H1 (cell line): ENCODE data around the gene SLC24A1. TPM values are rescaled to one million over a fixed set of nuclear protein-coding genes. Genes with fewer than 3 reads are reported as not detected.

Experiments used
- CTCF ChIA-PET: fragments of 300-600 bp; sonication (Branson Sonifier 250); formaldehyde crosslinking; loops from one replicate; lab custom pipeline; 2021; ENCODE audit not compliant: partially characterized antibody; lab: Charles Lee
- POLR2A ChIA-PET: fragments of 300-600 bp; sonication (Branson Sonifier 250); formaldehyde crosslinking; loops from one replicate; lab custom pipeline; 2021; ENCODE audit warnings: inconsistent platforms; ENCODE audit not compliant: partially characterized antibody; lab: Charles Lee
- DNase-seq, 2 experiments: peaks; one replicate each; pipeline versions ENCODE4 v3.0.0 to v3.0.0-alpha.2; 2010 to 2022; ENCODE audit warnings: low spot score in 2 of 2, low read depth in 1 of 2, mixed read lengths in 1 of 2
- FAIRE-seq: peaks from 2 replicates; lab custom pipeline; 2011; peaks lifted over from hg19 to GRCh38; lab: Jason Lieb, UNC
- H2AFZ ChIP-seq: 2 replicates; pipeline ENCODE4 v1.8.1; 2012; ENCODE audit warnings: low read length, inconsistent platforms
- H2AK5ac ChIP-seq: 2 replicates; pipeline ENCODE4 v1.6.1; 2013; ENCODE audit warnings: low read depth, low read length
- H2BK120ac ChIP-seq: replicated peaks from 2 replicates; pipeline ENCODE3; 2013; ENCODE audit warnings: low read depth, low read length, inconsistent platforms
- H2BK12ac ChIP-seq: 2 replicates; pipeline ENCODE4 v1.6.1; 2013; ENCODE audit warnings: low read depth, low read length
- H2BK15ac ChIP-seq: 2 replicates; pipeline ENCODE4 v1.6.1; 2013; ENCODE audit warnings: low read length
- H2BK20ac ChIP-seq: 2 replicates; pipeline ENCODE4 v1.6.1; 2013; ENCODE audit warnings: low read length
- H2BK5ac ChIP-seq: 2 replicates; pipeline ENCODE4 v1.6.1; 2013; ENCODE audit warnings: low read depth, low read length
- H3K14ac ChIP-seq: 2 replicates; pipeline ENCODE4 v1.6.1; 2013; ENCODE audit warnings: inconsistent platforms; ENCODE audit not compliant: insufficient read length
- H3K18ac ChIP-seq: 2 replicates; pipeline ENCODE4 v1.6.1; 2013; ENCODE audit warnings: low read length; ENCODE audit errors: extremely low read depth
- H3K23ac ChIP-seq: 2 replicates; pipeline ENCODE4 v1.6.1; 2013; ENCODE audit warnings: inconsistent platforms; ENCODE audit not compliant: insufficient read length
- H3K23me2 ChIP-seq: 2 replicates; pipeline ENCODE4 v1.6.1; 2013; ENCODE audit warnings: low read depth, low read length
- H3K27ac ChIP-seq: 2 replicates; pipeline ENCODE4 v1.6.1; 2011; ENCODE audit warnings: low read depth, low read length, inconsistent platforms
- H3K27me3 ChIP-seq, 4 experiments: replicated peaks in 1 of 4; 1 replicate in 1 of 4; 2 replicates in 3 of 4; pipeline versions ENCODE4 v1.6.1 to v1.8.1; 2011 to 2013; ENCODE audit warnings: low read length in 3 of 4, mild to moderate bottlenecking in 3 of 4, inconsistent platforms in 2 of 4, mixed read lengths in 2 of 4, moderate library complexity in 1 of 4; ENCODE audit not compliant: control insufficient read depth in 3 of 4, insufficient read depth in 3 of 4; ENCODE audit errors: extremely low read depth in 1 of 4
- H3K36me3 ChIP-seq, 4 experiments: 2 replicates each; pipeline versions ENCODE4 v1.6.1 to v1.8.1; 2011 to 2013; ENCODE audit warnings: mild to moderate bottlenecking in 4 of 4, low read length in 3 of 4, moderate library complexity in 2 of 4, control low read depth in 1 of 4, inconsistent platforms in 1 of 4; ENCODE audit not compliant: insufficient read depth in 4 of 4, control insufficient read depth in 2 of 4
- H3K4ac ChIP-seq: replicated peaks from 2 replicates; pipeline ENCODE3; 2013; ENCODE audit warnings: low read length, low read depth, mixed read lengths, inconsistent platforms; ENCODE audit not compliant: insufficient read length
- H3K4me1 ChIP-seq, 4 experiments: replicated peaks in 1 of 4; 1 replicate in 1 of 4; 2 replicates in 3 of 4; pipeline versions ENCODE4 v1.6.1 to v1.8.1; 2011 to 2013; ENCODE audit warnings: low read length in 3 of 4, inconsistent platforms in 2 of 4, mixed read lengths in 1 of 4; ENCODE audit not compliant: insufficient read depth in 4 of 4, control insufficient read depth in 3 of 4
- H3K4me2 ChIP-seq, 2 experiments: 2 replicates each; pipeline versions ENCODE4 v1.6.1 to v1.8.1; 2011 to 2013; ENCODE audit warnings: low read depth in 2 of 2, low read length in 2 of 2, control low read depth in 1 of 2, inconsistent platforms in 1 of 2, mild to moderate bottlenecking in 1 of 2; ENCODE audit not compliant: insufficient read depth in 1 of 2
- H3K4me3 ChIP-seq, 4 experiments: fragments of 200-600, 300-600 bp in 1 of 4; sonication (generic), shearing (Covaris generic), sonication (Bioruptor Twin) in 1 of 4; 2 replicates each; pipeline versions ENCODE4 v1.5.1 to v1.8.1; 2011 to 2016; ENCODE audit warnings: low read length in 4 of 4, low read depth in 3 of 4, control low read depth in 2 of 4, inconsistent platforms in 2 of 4, mild to moderate bottlenecking in 2 of 4, mixed read lengths in 1 of 4, moderate library complexity in 1 of 4; ENCODE audit not compliant: insufficient read depth in 2 of 4; ENCODE audit errors: extremely low read depth in 1 of 4
- H3K56ac ChIP-seq: replicated peaks from 2 replicates; pipeline ENCODE3; 2013; ENCODE audit warnings: low read depth, mild to moderate bottlenecking, mixed read lengths, low read length, inconsistent platforms; ENCODE audit not compliant: insufficient read length
- H3K79me1 ChIP-seq: 2 replicates; pipeline ENCODE4 v1.6.1; 2013; ENCODE audit warnings: low read depth, low read length, control low read depth
- H3K79me2 ChIP-seq, 2 experiments: 2 replicates each; pipeline versions ENCODE4 v1.6.1 to v1.8.1; 2012 to 2013; ENCODE audit warnings: low read length in 2 of 2, mild to moderate bottlenecking in 2 of 2, inconsistent platforms in 1 of 2; ENCODE audit not compliant: insufficient read depth in 2 of 2, control insufficient read depth in 1 of 2
- H3K9ac ChIP-seq, 4 experiments: replicated peaks in 1 of 4; 1 replicate in 1 of 4; 2 replicates in 3 of 4; pipeline versions ENCODE4 v1.6.1 to v1.8.1; 2011 to 2013; ENCODE audit warnings: low read depth in 3 of 4, low read length in 3 of 4, control low read depth in 2 of 4, mild to moderate bottlenecking in 2 of 4, moderate library complexity in 2 of 4, inconsistent platforms in 1 of 4; ENCODE audit errors: extremely low read depth in 1 of 4
- H3K9me3 ChIP-seq, 2 experiments: 2 replicates each; pipeline versions ENCODE4 v1.6.1 to v1.8.1; 2012 to 2013; ENCODE audit warnings: mild to moderate bottlenecking in 2 of 2, moderate library complexity in 2 of 2, control low read depth in 1 of 2, inconsistent platforms in 1 of 2, low read depth in 1 of 2, low read length in 1 of 2, mixed read lengths in 1 of 2; ENCODE audit not compliant: insufficient read depth in 2 of 2
- H4K20me1 ChIP-seq, 2 experiments: replicated peaks in 1 of 2; 2 replicates each; pipeline versions ENCODE3 to v1.8.1; 2011 to 2013; ENCODE audit warnings: inconsistent platforms in 2 of 2, low read length in 2 of 2, mild to moderate bottlenecking in 1 of 2; ENCODE audit not compliant: insufficient read depth in 2 of 2, control insufficient read depth in 1 of 2
- H4K5ac ChIP-seq: 2 replicates; pipeline ENCODE4 v1.6.1; 2013; ENCODE audit warnings: low read length, low read depth, mixed read lengths, inconsistent platforms; ENCODE audit not compliant: insufficient read length
- H4K8ac ChIP-seq: 2 replicates; pipeline ENCODE4 v1.8.0; 2013; ENCODE audit warnings: mild to moderate bottlenecking, moderate library complexity, low read length, inconsistent platforms; ENCODE audit not compliant: insufficient read depth; ENCODE audit errors: extremely low read depth
- H4K91ac ChIP-seq: replicated peaks from 2 replicates; pipeline ENCODE3; 2013; ENCODE audit warnings: low read length, mixed read lengths, inconsistent platforms; ENCODE audit not compliant: insufficient read length
- TAF7 ChIP-seq: optimal IDR thresholded peaks from 2 replicates; pipeline ENCODE3; 2011; ENCODE audit warnings: low read depth, mild to moderate bottlenecking, inconsistent platforms, low read length, moderate library complexity, borderline replicate concordance
- WGBS, 2 experiments: shearing (Covaris generic) in 1 of 2; methylation state at CpG; one replicate each; pipeline versions ENCODE4 v1.1.6 to v1.1.7; 2013 to 2015; ENCODE audit warnings: low lambda C conversion rate in 2 of 2, mixed read lengths in 2 of 2, inconsistent platforms in 1 of 2, low coverage in 1 of 2, missing lambda C conversion rate in 1 of 2; ENCODE audit not compliant: insufficient replicate concordance in 2 of 2, insufficient coverage in 1 of 2, insufficient read length in 1 of 2; ENCODE audit errors: extremely low coverage in 1 of 2, missing lambda C conversion rate in 1 of 2; 5-methylcytosine and 5-hydroxymethylcytosine counted together
- polyA plus RNA-seq, 7 experiments: library from polyadenylated mRNA; depleted of rRNA in 3 of 7; stranded (reverse) in 5 of 7; unstranded in 2 of 7; fragments of >200 nt in 5 of 7; fragments of 200-250 nt in 2 of 7; gene quantifications; 1 replicate in 5 of 7; 2 replicates in 1 of 7; 4 replicates in 1 of 7; pipeline versions ENCODE4 v1.2.1 to v1.2.3, GENCODE V29; 2011 to 2013; ENCODE audit warnings: missing spikeins in 2 of 7, mixed read lengths in 2 of 7
- total RNA-seq: library from RNA; stranded (reverse); fragmentation: NEBNext Ultra II Directional; extraction: Animal tissue kit (Norgen Biotek cat#: 25700); gene quantifications from 2 replicates; pipeline ENCODE4 v1.2.1, GENCODE V29; 2021

The SLC24A1 gene
- total and polyA plus RNA-seq, 2 of the 8 experiments (the other 6 are each of a cell fraction or from before 2014, with no cell fraction given) = 4.9 to 6.6 TPM

DNA sequence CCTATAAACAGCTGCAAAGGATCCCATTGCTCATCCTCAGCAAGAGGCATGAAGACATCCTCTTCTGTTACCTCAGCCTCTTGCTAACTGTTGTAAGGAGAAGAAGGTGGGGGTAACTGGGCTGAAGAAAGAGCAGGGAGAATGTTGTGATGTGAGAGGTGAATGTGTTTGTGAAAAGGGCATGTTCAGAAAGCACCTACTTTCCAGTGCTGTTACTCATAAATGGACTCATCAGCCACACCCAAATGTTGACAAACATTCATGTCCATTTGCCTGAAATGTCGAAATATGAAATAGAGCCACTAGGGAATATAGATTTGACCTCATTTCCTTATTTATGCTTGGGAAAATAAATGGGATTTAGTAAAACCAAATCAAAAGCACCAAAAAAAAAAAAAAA, 12.6 kb downstream of the SLC24A1 start:
- no peaks in the 10 kb centered on the region for H4K20me1 ChIP-seq
- H4K91ac ChIP-seq = no peak overlapping the region
- no peak overlapping the region for H3K4me2 ChIP-seq
- no peak overlapping the region for H3K27ac ChIP-seq
- no peaks in the 10 kb centered on the region for H3K79me1 ChIP-seq
- no peak overlapping the region for H2BK15ac ChIP-seq
- no peaks in the 10 kb centered on the region for H3K9me3 ChIP-seq
- DNase-seq (no peak), FAIRE-seq (no peak)
- H3K4ac ChIP-seq = no peak overlapping the region
- H2AFZ ChIP-seq = no peak overlapping the region
- no peaks in the 10 kb centered on the region for H3K36me3 ChIP-seq
- no peak overlapping the region for H3K9ac ChIP-seq
- peaks cover 0 to 6% (median under 1%) of the 10 kb centered on the region in 4 experiments; a peak in 1 of 7 replicates for H3K4me1 ChIP-seq
- no peak overlapping the region for H3K4me3 ChIP-seq
- CTCF ChIA-PET = interaction anchor here (1.1 to 2.1 kb wide), 2 partner anchors 8 to 223 kb away, joined by 3 to 5 read pairs; no protein-coding TSS in a partner anchor
- no peak overlapping the region for H2BK5ac ChIP-seq
- H2BK120ac ChIP-seq = no peak overlapping the region
- no peaks in the 10 kb centered on the region for H3K27me3 ChIP-seq
- no peak overlapping the region for H3K18ac ChIP-seq
- no peak for TF ChIP-seq TAF7
- H3K56ac ChIP-seq = no peak overlapping the region
- H2BK20ac ChIP-seq = no peak overlapping the region
- no peak overlapping the region for H2BK12ac ChIP-seq
- H4K5ac ChIP-seq = no peak overlapping the region
- H3K79me2 ChIP-seq = no peaks in the 10 kb centered on the region
- H3K23me2 ChIP-seq = no peaks in the 10 kb centered on the region
- no peak overlapping the region for H3K14ac ChIP-seq
- POLR2A ChIA-PET = interaction anchor here (1.1 to 2.0 kb wide), 2 partner anchors 23 to 235 kb away, joined by 5 read pairs; partner anchors contain the start of genes INTS14 and RAB11A
- H3K23ac ChIP-seq = no peak overlapping the region
- no peak overlapping the region for H2AK5ac ChIP-seq
- WGBS, 2 experiments = 81% methylated on average over 1 of the region's 1 CpG; no CpG with 5 or more reads in 1 of the 2 experiments
- H4K8ac ChIP-seq = no peak overlapping the region
